ENCODE data around the gene ZNF469. TPM values are rescaled to one million over a fixed set of nuclear protein-coding genes. Genes with fewer than 3 reads are reported as not detected.
A peak's percentile ranks its signal among the peaks of the same experiment; 100 is the strongest.

ZNF469 gene
- total RNA-seq, 1 donor from 2014 or later = 60.5 TPM

DNA sequence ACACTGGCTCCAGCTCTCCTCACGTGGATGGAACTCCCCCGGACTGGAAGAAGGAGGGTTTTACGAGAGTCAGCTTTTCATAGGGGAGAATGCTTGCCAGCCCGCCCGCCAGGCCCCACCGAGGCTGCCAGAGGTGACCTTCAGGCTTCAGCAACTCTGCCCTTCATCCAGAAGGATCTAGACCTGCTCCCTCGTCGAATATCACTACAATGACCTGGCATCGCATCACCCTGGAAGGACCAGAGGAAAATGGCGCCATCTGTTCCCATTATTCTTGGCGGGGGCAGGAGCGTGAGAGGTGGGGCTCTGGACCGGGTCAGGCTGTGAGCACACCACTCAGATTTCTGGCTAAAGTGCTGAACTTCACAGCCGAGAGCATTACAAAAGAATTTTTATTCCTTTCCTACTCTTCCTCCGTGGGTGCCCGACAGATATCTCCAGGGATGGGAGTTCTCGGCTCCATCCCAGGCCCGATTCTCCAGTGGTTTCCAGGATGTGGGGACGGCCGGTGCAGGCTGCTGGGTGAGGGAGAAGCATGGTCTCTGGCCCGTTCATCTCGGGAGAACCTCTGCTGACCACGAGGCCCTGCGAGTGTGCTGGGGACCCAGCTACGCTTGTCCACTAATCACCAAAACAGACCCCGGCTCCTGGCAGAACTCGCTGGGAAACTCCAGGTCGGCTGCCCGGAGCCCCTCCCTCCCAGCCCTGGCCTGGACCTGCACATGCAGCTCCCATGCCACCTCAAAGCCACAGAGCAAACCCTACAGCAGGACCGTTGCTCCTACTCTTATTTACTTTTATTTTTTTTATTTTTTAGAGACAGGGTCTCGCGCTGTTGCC lies 36.8 kb upstream of the ZNF469 start:
- TF ChIP-seq, protein P1, sequence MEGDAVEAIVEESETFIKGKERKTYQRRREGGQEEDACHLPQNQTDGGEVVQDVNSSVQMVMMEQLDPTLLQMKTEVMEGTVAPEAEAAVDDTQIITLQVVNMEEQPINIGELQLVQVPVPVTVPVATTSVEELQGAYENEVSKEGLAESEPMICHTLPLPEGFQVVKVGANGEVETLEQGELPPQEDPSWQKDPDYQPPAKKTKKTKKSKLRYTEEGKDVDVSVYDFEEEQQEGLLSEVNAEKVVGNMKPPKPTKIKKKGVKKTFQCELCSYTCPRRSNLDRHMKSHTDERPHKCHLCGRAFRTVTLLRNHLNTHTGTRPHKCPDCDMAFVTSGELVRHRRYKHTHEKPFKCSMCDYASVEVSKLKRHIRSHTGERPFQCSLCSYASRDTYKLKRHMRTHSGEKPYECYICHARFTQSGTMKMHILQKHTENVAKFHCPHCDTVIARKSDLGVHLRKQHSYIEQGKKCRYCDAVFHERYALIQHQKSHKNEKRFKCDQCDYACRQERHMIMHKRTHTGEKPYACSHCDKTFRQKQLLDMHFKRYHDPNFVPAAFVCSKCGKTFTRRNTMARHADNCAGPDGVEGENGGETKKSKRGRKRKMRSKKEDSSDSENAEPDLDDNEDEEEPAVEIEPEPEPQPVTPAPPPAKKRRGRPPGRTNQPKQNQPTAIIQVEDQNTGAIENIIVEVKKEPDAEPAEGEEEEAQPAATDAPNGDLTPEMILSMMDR (IDR thresholded peaks at IDR 0.05) = no peak
- Mint-ChIP-seq H3K27ac (ENCODE audit: unreplicated experiment) (no peak overlapping the region), H3K4me3 (ENCODE audit: unreplicated experiment) (no peak overlapping the region), H3K36me3 (ENCODE audit: low read depth) (no peaks in the 10 kb centered on the region), H3K9me3 (ENCODE audit: low read depth) (peaks cover 11% of the 10 kb centered on the region), H3K4me1 (ENCODE audit: low read depth) (no peaks in the 10 kb centered on the region), H3K27me3 (ENCODE audit: low read depth) (no peaks in the 10 kb centered on the region)
- DNase-seq (ENCODE audit: low spot score) = peak; percentile 77

DNA sequence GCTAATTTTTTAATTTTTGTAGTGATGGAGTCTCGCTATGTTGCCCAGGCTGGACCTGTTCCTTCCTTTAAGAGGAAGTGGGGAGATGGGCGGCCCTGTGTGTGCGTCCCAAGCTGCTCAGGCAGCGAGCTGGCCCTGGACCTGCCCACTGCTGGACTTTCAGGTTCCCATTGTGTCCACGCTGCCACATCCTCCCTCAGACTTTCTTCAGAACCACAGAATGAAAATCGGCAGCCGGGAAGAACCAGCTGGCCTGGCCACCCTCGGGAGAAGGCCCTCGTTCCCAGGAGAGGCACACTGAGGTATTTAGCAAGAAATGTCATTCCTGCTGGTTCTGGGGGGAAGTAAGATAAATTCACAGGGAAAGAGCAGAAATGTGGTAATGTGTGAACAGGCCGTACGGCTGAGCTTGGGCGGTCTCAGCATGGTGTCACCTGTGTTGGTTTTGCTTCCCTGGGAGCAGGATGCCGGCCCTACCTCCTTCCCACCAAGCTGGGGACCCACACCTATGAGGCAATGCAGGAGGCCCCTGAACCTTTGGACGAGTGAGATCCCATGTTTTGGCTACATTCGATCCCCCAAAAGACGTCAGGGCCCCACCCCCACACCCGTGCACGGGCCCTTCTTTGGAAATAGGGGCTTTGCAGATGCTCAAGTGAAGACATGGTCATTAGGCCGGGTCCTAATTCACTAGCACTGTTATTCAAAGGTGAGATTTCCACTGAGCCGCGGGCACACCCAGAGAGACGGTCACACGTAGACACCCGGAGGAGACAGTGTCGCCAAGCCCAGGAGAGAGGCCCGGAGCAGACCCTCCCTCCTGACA lies 35.9 kb upstream of the ZNF469 start:
- Mint-ChIP-seq H3K36me3 (ENCODE audit: low read depth) (no peaks in the 10 kb centered on the region), H3K4me1 (ENCODE audit: low read depth) (no peaks in the 10 kb centered on the region), H3K27me3 (ENCODE audit: low read depth) (no peaks in the 10 kb centered on the region), H3K9me3 (ENCODE audit: low read depth) (peaks cover 11% of the 10 kb centered on the region), H3K4me3 (ENCODE audit: unreplicated experiment) (no peak overlapping the region), H3K27ac (ENCODE audit: unreplicated experiment) (no peak overlapping the region)
- TF ChIP-seq, protein P1 (IDR thresholded peaks at IDR 0.05) = no peak
- DNase-seq (ENCODE audit: low spot score) = peak; percentile 66

DNA sequence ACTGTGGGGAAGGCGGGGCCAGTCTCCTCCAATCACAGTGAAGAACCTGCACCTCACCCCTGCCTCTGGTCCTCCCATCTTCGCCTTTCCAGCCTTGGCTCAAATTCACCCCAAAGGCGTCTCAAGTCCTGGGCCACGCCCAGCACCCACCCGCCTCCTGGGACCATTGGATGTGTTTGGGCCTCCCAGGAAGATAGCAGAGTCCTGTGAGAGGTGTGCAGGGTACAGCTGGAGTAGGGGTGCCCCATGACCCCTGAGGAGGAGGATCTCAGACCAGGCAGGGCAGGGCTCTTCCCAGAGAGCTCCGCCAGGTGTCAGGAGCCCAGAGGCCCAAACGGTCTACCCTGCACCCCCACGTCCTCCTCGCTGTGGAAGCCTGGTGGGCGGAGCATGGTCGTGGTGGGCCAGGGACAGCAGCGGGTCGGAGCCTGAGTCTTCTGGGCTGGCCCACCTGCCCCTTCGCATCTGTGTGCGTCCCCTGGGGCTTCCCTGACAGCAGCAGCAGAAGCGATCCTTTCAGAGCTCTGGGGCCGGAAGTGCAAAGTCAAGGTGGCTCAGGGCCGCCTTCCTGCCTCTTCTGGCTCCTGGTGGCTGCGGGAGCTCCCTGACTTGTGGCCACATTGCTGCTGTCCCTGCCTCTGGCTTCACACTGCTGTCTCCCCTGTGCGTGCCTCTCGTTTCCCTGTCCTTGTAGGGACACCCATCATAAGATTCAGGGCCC lies 34.9 kb upstream of the ZNF469 start:
- no peak overlapping the region for H3K4me3 Mint-ChIP-seq (ENCODE audit: unreplicated experiment)
- H3K27ac Mint-ChIP-seq (ENCODE audit: unreplicated experiment) = no peak overlapping the region
- no peaks in the 10 kb centered on the region for H3K27me3 Mint-ChIP-seq (ENCODE audit: low read depth)
- peaks cover 11% of the 10 kb centered on the region for H3K9me3 Mint-ChIP-seq (ENCODE audit: low read depth)
- TF ChIP-seq, protein P1 (IDR thresholded peaks at IDR 0.05) = no peak
- DNase-seq (ENCODE audit: low spot score) = peak; percentile 77
- H3K4me1 Mint-ChIP-seq (ENCODE audit: low read depth) = no peaks in the 10 kb centered on the region
- no peaks in the 10 kb centered on the region for H3K36me3 Mint-ChIP-seq (ENCODE audit: low read depth)

DNA sequence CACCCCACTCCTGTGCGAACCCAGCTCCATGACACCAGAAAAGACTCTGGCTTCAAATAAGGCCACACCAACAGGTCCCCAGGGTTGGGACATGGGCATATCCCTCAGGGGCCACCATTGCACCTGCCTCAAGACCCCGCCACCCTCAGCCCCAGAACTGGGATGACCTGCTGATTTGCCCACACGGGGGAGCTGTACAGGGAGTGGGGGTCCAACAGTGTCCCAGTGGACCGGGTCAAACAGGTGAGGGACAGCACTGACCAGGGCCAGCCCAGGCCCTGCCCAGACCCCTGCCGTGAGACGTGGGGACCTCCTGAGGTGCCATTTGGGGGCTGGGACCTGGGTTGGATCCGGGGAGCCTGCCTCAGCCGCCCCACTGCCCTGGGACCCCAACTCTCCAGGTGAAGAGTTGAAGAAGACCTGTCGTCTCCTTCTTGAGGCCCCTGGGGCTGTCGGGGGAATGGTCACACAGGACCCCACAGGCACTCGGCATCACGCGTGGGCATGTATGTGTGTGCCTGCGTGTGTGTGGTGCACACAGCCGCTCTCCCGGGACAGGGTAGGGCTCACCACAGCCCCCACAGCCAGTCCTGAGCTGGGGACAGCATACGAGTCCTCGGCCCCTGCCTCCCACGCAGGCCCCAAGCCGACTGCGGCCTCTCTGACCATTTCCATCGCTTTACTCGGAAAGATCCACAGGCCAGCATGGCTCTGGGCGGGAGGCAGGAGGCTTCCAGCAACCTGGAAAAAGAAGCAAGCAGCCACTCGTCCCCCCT lies 34.2 kb upstream of the ZNF469 start:
- TF ChIP-seq, protein P1 (IDR thresholded peaks at IDR 0.05) = peak; percentile 14

More for the DNA sequence above, 34.2 kb upstream of the ZNF469 start:
- H3K4me1 Mint-ChIP-seq (ENCODE audit: low read depth) = no peaks in the 10 kb centered on the region
- no peaks in the 10 kb centered on the region for H3K27me3 Mint-ChIP-seq (ENCODE audit: low read depth)
- peaks cover 4% of the 10 kb centered on the region for H3K9me3 Mint-ChIP-seq (ENCODE audit: low read depth)
- no peaks in the 10 kb centered on the region for H3K36me3 Mint-ChIP-seq (ENCODE audit: low read depth)
- no peak overlapping the region for H3K4me3 Mint-ChIP-seq (ENCODE audit: unreplicated experiment)
- no peak overlapping the region for H3K27ac Mint-ChIP-seq (ENCODE audit: unreplicated experiment)
- peak; percentile 88 for DNase-seq (ENCODE audit: low spot score)

Measured in chondrocyte (in vitro differentiated cells).